Uterus (tissue), 2 donors: ENCODE results near the gene ARPC5L.

ENCODE experiments used
- CTCF ChIP-seq, 4 experiments: fragments of 200-600 bp in 2 of 4; fragments of 450-650 bp in 2 of 4; sonication (generic) in 2 of 4; IDR thresholded peaks; one replicate each; pipeline ENCODE4 v1.5.1; 2016 to 2019; ENCODE audit warnings: antibody characterized with exemption in 4 of 4, mild to moderate bottlenecking in 2 of 4, moderate library complexity in 1 of 4
- POLR2A ChIP-seq, 2 donors: fragments of 450-650 bp; IDR thresholded peaks; one replicate each; pipeline ENCODE4 v1.6.1; 2016; ENCODE audit warnings: antibody characterized with exemption in 2 of 2, mild to moderate bottlenecking in 1 of 2, moderate library complexity in 1 of 2

GRCh38 chr9:124859803-124860581, 1.9 kb upstream of the ARPC5L start:
- TF ChIP-seq CTCF (IDR thresholded peaks at IDR 0.05): no peak
- no peak for TF ChIP-seq POLR2A (IDR thresholded peaks at IDR 0.05)
